GM18502 (cell line): ENCODE results near the gene NYAP1.

Source experiments
- ATAC-seq: cut with Tn5 transposase; IDR thresholded peaks from one replicate; pipeline ENCODE4 v1.9.1; 2021; ENCODE audit warnings: mild to moderate bottlenecking; ENCODE audit not compliant: unreplicated experiment, poor library complexity

The NYAP1 gene

DNA sequence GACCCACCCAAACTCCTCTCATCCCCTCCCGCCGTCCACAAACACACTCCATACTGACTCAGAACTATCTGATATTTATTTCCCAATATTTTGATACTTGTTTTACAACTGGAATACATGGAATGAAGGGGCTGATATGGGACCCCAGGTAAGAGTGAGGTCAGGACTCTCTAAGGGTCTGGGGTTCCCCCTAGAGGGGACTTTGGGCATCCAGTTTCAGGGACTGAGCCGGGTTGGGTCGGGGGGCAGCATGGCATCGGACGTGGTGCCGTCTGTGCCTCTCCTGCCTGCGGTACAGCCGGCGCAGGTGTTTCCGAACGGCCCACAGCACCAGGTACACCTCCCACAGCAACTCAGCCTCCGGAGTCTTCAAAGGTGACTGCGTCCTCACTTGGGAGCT, 27.2 kb upstream of the NYAP1 start:
- no peak for ATAC-seq

DNA sequence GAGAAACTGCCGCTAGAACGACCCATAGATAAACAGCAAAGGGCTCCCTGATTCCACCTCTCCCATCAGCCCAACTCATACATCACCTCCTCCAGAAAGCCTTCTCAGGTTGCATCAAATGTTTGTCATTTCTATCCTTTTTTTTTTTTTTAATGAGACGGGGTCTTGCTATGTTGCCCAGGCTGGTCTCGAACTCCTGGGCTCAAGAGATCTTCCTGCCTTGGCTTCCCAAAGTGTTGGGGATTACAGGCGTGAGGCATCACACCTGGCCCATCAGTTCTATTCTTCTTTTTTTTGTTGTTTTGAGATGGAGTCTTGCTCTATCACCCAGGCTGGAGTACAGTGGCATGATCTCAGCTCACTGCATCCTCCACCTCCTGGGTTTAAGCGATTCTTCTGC, 26.7 kb upstream of the NYAP1 start:
- ATAC-seq: no peak

DNA sequence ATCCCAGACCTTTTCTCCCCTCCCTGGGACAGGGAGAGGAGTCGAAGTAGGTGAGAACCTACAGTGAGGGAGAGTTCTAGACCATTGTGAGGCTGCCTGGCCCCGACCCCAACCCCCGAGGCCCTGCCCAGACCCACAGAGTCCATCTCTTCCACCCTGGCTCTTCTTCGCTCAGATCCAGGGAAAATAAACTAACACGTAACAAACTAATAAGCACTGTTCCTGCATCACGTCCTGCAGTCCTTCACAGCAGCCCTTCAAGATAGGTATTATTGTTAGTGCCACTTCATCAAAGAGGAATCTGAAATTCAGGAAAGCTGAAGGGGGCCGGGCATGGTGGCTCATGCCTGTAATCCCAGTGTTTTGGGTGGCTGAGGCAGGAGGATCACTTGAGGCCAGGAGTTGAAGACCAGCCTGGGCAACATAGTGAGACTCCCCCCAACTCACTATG, 19.5 kb upstream of the NYAP1 start, which contains the start of gene SPACDR:
Gene SPACDR (minus strand): TSS at position 51 of the 451 bp plus-strand sequence. CDS start 235 bp downstream, outside the sequence.
- ATAC-seq: no peak

DNA sequence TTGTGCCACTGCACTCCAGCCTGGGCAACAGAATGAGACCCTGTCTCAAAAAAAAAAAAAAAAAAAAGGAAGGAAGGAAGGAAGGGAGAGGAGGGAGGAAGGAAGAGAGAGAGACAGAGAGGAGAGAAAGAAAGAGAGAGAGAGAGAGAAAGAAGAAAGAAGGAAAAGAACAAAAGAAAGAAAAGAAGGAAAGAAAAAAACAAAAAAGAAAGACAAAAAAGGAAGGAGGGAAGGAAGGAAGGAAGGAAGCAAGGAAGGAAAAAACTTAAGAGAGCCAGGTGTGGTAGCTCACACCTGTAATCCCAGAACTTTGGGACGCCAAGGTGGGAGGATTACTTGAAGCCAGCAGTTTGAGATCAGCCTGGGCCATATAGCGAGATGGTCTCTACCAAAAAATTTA, 18.9 kb upstream of the NYAP1 start:
- no peak for ATAC-seq

DNA sequence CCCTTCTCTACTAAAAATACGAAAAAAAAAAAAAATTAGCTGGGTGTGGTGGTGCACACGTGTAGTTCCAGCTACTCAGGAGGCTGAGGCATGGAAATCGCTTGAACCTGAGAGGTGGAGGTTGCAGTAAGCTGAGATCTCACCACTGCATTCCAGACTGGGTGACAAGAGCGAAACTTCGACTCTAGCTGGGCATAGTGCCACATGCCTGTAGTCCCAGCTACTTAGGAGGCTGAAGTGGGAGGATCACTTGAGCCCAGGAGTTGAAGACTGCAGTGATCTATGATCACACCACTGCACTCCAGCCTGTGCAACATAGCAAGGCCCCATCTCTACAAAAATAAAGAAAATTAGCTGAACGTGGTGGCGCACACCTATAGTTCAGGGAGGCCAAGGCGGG, 18.4 kb upstream of the NYAP1 start:
- ATAC-seq: no peak

DNA sequence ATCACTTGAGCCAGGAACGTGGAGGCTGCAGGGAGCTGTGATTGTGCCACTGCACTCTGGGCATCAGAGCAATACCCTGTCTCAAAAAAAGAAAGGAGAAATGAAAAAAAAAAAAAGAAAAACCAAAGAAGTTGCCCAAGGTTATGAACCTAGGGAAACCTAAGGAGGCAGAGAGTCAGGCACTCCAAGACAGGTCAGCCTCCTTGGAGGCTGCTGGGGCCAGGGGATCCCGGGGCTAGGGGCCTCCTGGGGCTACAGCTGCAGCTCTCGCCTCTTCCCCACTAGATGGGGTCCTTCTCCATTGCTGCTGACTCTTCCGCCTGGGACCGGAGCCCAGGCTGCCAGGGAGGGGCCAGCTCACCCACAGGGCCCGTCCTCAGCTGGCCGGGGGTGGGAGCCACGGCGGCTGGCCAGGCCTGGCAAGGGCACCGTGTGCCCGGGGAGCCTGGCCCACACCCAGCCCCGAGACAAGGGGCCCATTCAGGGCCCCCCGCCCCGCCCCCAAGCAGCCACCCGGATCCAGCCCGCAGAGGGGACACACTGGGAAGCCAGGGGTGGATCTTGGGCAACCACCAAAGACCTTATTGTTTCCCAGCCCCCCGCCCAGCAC, 17.9 kb upstream of the NYAP1 start:
- no peak for ATAC-seq

DNA sequence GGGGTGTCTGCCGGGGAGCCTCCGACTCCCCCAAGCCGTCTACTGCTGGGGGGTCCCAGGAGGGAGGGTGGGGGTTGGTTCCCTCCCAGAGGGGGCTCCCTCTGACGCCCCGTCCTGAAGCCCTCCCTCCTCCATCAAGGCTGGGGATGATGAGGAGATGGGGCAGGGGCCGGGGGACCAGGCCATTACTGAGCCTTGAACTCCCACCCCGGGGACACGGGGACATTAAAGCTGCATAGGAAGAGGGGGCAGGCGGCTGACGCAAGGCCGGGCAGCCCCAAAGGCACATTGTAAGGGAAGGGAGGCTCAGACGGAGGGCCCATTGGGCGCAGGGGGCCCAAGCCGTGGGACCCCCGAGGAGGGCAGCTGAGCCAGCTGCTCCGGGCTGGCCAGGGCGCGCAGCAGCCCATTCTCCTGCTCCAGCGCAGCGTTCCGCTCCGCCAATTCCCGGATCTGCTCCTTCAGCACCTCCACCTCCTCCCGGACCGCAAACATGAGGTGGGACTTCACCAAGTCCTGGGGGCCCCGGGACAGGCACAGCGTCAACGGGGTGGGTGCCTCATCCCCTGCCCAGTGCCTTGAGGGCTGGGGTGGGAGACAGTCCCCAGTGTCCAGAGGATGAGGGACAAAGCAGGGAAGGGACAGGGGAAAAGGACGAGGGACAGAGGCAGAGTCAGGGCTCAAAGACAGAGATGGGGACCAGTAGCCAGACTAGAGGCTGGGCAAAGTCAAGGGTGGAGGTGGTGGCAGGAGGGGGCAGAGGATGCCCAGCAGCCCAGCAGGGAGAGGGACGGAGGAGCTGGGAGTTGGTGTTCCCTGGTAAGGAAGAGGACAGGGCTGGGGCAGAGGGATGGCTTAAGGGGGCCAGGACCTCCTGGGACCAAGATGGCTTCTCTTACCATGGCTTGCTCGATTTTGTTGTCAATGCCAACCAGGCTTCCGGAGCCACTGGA, 16.8 kb upstream of the NYAP1 start:
- no peak for ATAC-seq

DNA sequence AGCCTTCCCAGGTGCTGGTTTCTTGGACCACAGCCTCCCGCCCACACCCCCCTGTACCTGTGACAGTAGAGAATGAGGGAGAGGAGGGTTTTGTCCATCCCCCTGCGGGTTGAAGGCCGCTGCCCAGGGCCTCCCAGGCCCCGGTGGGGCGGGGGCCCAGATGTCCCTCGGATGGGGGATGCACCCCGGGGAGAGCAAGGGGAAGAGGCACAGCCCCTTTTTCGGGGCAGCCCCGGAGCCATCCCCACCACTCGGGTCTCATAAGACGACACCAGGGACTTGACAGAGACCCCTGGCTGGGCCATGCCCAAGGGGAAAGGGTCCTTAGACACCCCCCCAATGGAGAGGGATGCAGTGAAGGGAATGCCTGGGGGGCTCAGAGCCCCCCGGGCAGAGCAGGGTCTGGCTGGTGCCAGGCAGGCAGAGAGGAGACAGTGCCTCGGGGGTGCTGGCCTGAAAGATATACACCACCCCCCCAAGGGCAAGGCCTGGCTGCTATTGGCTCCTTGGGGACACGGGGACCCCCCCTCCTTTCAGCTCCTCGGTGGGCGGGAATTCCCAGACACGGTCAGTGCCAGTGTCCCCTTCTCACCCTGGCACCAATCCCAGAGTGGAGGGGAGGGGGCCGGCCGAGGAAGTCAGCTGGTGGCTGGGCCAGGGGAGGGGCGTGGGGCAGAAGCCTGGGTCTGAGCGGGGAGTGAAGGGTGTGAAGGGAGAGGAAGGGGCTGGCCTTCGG, 15.9 kb upstream of the NYAP1 start:
- ATAC-seq: no peak

DNA sequence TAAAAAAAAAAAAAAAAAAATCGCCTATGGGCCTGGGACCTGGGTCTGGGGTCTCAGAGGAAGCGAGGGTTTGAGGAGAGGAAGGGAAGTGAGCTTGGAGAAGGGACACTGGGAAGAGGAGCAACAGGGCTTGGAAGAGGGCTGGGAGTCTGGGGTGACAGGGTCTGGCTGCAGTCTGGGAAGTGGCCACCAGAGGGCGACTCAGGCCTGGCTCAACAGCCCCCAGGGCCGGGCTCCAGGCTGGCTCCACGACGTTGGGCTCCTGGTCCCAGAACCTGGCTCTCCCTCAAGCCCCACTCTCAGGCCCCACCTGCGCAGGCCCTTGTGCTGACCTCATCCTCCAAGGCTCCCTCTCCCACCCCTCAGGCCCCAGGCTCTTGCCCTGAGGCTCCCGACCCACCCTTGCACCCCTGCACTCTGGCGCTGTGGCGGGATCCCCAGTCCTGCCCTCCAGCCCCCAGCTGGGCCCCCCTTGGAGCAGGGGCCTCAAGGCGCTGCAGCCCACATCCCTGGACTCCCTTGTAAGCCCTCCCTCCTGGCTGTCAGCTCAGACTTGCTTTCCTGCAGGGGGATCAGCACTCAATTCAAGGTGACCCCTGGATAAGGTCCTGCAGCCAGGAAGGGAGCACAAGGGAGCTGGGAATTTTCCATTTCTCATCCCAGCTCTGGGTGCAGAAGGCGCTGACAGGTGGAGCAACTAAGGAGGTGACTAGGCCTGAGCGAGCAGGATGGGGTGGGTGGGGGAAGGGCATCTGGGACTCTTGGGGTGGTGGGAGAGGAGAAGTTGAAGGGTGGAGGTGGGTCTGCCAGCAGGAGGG, 14.3 kb upstream of the NYAP1 start:
- peak; percentile 66 for ATAC-seq

DNA sequence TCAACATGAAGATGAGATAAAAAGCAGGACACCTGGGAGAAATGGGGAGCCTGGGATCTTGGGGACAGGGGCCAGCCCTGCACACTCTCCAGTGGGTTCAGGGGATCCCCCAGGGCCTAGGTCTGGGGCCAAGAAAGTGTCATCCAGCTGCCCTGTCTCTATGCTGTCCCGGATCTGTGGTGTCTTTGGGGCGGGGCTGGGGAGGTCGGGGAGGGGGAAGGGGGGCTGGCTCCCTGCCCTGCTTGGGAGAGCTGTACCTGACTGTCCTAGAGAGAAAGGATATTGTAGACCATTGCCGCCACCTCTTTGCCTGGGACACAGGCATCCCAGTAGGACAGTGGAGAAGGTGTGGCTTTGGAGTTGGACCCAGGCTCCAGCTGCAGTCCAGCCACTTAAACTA, 12.7 kb upstream of the NYAP1 start:
- no peak for ATAC-seq

DNA sequence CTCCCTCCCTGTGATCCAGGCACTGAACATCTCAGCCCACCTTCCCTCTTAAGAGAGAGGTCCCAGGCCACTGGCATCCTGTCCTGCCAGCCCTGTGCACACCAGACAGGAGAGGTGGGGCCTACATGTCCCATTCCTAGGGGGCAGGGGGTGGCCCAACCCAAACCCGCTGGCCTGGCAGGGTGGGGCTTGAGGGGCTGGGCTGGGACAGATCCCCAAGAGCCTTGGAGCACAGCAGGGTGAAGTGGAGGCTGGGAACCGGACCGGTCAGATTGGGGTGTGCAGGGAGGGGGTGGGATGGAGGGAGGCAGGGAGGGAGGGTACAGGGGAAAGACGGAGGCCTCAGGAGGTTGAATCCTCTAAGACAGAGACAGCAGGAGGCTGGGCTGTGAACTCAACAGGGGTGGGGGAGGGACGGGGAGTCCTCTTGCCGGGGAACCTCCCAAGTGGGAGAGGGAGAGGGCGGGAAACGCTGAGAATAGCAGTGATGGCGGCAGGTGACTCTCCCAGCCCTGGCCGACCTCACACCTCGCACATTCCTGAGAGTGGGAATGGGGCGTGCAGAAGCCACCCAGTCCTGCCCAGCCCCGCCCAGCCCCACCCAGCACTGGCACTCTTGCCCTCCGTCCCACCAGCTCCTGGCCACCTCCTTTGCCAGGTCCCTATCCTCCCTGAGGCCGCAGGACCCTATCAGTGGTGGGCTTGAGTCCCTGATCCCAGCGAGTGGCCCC, 11.4 kb upstream of the NYAP1 start:
- no peak for ATAC-seq

DNA sequence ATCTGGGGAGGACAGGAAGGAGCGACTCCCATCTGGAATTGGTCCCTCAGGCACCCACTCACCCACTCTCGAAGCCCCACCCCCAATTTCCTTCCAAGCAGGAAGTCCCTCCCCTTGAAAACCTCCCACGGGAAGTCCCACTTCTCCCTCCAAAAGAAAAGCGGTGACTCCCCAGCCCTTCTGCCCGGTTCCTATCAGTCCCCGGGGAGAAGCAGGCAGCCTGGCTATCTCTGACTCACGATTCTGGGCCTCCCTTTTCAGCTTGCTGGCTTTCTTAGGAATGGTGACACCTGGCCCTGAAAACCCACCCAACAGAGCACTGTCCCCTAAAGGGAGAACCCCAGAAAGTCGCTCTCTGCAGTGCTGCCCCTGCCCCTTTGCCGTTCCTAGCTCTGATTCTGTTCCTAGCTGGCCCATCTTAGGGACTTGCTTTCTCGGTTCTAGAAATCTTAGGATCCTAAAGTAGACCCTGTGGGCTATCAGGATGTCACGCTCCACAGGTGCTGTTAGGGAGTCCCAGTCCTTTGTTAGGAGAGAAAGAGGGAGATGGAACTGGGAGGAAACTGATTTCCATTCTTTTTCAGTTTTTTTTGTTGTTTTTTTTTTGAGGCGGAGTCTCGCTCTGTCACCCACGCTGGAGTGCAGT, 10.8 kb upstream of the NYAP1 start:
- ATAC-seq: no peak

DNA sequence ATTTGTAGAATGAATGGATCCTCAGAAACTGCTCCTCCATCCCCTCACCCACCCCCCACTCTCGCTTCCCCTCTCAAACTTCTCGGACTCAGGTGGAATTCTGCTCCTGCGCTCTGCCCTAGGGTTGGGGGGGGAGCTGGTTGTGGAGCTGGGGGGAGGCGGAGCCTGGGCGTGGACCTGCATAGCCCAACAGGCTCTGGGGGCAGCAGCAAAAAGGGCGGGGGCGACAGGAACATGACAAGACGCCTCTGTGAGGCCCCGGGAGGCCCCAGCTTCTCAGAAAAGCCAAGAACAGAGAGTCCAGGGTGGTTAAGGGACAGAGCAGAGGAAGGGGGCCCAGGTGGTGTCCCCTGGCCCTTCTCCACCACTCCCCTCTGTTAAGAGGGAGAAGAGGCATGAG, 8.2 kb upstream of the NYAP1 start:
- no peak for ATAC-seq

DNA sequence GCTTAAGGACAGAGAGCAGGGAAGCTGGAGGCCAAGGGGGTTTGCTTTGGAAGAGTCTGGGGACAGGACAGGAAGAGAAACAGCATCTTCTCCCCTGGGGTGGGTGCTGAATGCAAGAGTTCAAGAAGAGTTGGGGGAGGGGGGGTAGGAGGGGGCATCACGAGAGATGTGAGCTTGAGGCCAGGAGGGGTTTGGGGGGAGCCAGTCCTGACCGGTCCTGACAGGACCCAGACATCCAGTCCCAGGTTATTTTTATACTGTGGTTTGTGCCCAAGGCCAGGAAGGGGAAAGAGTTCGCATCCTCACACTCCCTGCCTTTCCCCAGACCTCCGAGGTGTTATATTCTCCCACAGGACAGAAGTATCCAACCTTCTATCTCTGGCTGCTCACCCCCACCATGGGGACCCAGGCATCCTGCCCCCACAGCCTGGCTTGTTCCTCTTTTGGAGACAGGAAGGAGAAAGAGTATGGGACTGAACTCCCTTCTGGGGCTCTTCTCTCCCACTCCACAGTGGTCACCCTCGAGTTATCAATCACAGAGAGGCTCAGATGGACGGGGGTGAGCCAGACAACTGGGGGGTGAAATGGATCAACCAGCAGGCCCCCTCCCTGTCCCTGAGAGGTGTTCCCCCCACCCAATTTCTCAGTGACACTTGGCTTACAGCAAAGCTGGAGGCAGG, 7.5 kb upstream of the NYAP1 start:
- no peak for ATAC-seq

DNA sequence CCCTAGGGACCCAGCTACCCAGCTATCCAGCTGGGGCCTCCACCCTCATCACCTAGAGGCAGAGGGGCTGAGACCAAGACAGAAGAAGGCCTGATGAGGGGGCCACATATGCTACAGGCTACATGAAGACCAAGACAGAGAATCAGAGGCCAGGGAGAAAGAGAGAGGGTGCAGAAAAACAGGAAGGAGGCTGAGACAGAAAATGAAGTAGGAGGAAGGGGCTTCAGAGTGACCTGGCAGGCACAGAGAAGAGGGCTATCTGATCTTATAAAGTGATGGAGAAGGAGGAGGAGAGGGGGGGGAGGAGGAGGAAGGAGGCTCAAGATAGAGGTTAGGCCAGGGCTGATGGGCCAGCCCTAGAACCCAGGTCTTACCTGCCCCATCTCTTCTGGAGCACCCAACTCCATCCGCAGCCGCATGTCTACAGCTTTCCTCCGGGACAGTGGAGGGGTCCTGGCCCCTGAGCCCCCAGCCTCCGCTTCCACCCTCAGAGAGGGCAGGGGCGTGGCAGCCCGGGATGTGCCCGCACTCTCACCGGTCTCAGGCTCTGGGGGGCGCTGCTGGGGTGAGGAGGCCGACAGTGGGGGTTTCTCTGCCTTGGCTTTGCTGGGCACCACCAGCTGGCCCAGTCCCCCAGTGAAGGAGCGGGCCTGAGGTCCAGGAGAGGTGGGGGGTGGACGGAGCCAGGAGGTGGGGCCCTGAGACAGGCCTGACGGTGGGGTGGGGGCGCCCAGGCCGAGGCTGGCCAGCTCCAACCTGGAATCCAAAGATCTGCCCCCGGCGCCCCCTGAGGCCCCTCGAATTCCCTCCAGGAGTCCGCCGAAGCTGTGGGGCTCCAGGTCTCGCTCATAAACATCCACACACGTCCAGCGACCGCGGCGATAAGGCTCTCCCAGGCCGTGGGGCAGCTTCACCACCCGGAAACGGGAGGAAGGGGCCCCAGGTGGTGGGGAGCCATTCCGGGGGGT, 6.5 kb upstream of the NYAP1 start:
- ATAC-seq: no peak

DNA sequence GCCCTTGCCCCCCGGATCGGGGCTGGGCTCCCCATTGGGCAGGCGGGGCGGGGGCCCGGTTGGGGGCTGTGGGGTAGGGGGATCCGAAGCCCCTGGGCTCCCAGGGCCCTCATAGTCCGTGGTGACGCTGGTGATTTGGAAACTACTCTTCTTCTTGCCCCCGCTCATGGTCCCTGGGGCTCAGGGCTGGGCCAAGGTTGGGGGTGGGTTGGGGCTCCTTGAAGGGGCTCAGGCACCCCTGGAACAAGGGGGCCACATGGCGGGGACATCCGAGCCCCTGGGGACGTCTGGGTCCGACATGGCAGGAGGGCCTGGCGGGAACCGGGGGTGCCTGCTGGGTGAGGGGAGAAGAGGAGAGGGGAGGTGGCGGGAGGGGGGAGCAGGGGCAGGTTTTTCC, 5.9 kb upstream of the NYAP1 start:
- no peak for ATAC-seq

DNA sequence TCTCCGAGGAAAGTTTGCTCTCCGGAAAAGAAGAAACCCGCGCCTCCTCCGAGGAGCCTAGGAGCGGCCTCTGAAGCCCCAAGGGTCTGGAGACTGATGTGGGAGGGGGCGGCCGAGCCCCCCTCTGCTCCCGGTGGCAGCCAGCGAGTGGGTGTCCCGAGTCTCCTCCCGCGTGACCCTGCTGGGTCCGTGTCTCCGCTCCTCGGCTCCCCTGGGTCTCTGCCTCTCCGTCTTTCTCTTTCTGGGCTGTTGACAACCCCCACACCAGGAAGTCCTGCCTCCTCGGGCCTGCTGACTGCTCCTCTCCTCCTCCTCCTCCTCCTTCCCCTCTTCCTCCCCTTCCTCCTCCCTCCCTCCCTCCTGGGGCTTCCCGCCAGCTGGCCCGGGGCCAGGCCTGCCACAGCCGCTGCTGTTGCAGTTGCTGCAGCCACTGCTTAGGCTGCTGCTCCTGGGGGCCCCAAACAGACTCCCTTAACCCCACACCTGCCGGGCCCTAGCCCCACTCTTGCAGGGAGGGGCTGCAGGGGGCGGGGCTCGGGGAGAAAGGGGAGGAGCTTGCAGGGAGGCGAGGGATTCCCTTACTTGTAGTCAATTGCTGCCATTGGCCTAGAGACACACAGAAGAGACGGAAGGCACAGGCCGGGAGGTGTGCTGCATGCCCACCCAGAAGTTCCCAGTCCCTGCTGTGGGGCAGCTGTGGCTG, 4.6 kb upstream of the NYAP1 start, which contains the start of gene TSC22D4:
Gene TSC22D4 (minus strand): TSS at position 257 of the 703 bp plus-strand sequence. CDS start 1,176 bp downstream, outside the sequence.
- peak; percentile 59 for ATAC-seq
